Measurements from ENCODE around the gene BMPR1B.

The BMPR1B gene

GRCh38 chr4:95193391-95194224 lies 435.9 kb downstream of the BMPR1B start:
- no peak for DNase-seq

- DNase-seq = no peak
These were observed 439.6 kb downstream of the BMPR1B start for GRCh38 chr4:95197353-95197752.

GRCh38 chr4:95198961-95199360 lies 441.2 kb downstream of the BMPR1B start:
- no peak for DNase-seq

GRCh38 chr4:95204267-95204844 lies 446.6 kb downstream of the BMPR1B start:
- no peak for DNase-seq

- no peak for DNase-seq
These were observed 447.1 kb downstream of the BMPR1B start for GRCh38 chr4:95204873-95205272.
